ENCODE data around the gene MLPH.

- TF ChIP-seq CTCF (IDR thresholded peaks at IDR 0.05) (no peak), POLR2A (IDR thresholded peaks at IDR 0.05) (no peak)
Measured at GRCh38 chr2:237511433-237511832, 24.4 kb downstream of the MLPH start.

Measured in lower leg skin (tissue), 3 donors.